ENCODE measurements around the gene OSMR.
A peak's percentile ranks its signal among the peaks of the same experiment; 100 is the strongest.

Gene OSMR

DNA sequence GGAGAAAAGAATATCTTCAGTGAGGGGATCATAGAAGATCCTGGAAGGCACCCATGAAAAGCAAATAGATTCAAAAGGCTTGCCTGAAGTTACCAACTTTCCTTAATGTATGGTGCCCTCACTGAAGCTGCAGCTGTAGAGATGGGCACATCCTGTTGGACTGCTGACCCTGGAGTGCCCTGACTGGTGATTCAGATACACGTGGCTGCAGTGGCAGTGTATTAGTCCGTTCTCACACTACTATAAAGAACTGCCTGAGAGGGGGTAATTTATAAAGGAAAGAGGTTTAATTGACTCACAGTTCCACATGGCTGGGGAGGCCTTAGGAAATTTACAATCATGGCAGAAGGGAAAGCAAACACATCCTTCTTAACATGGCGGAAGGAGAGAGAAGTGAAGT, 80.3 kb downstream of the OSMR start:
- peak; percentile 57 for DNase-seq (ENCODE audit: low spot score)

DNA sequence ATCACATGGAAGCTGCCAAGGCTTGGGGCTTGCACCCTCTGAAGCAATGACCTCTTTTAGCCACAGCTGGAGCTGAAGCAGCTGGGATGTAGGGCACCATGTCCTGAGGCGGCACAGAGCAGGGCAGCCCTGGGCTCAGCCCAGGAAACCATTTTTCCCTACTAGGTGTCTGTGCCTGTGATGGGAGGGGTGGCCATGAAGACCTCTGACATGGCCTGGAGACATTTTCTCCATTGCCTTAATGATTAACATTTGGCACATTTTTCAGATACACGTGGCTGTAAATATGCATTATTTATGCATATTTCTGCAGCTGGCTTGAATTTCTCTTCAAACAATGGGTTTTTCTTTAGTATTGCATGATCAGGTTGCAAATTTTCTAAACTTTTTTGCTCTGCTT, 81.7 kb downstream of the OSMR start:
- DNase-seq (ENCODE audit: low spot score): no peak

DNA sequence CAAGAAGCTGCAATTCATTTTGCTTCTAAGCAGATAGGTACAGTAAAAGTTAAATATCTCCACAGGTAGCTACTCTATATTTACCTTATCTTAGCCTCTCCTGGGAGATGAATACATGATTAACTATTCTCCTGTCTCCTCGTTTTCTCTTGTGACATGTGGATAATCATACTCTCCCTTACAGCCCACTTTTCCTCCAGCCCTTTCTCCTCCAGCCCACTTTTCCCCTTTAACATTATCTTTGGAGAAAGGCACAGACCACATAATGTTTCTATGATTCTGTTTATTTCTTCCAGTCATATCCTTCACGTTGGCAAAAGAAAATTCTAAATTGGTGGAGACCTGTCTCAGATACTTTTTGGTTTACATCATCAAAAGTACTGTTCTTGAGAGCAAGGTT, 84.0 kb downstream of the OSMR start:
- no peak for DNase-seq (ENCODE audit: low spot score)

DNA sequence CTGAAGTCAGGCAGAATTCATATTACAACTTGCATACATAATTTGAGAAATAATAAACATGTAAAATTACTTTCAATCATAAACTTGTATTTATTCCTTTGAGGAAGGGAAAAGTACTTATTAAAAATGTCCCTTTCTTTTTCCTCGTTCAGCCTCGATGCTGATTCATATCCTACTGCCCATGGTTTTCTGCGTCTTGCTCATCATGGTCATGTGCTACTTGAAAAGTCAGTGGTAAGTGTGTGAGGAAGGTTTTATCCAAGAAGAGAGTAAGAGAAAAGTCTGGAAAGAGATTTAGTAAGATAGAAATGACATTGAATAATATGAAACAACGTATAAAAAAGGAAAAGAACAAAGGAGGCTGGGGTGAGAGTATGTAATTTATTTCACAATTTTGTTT, 85.9 kb downstream of the OSMR start:
- peak; percentile 12 for DNase-seq (ENCODE audit: low spot score)

DNA sequence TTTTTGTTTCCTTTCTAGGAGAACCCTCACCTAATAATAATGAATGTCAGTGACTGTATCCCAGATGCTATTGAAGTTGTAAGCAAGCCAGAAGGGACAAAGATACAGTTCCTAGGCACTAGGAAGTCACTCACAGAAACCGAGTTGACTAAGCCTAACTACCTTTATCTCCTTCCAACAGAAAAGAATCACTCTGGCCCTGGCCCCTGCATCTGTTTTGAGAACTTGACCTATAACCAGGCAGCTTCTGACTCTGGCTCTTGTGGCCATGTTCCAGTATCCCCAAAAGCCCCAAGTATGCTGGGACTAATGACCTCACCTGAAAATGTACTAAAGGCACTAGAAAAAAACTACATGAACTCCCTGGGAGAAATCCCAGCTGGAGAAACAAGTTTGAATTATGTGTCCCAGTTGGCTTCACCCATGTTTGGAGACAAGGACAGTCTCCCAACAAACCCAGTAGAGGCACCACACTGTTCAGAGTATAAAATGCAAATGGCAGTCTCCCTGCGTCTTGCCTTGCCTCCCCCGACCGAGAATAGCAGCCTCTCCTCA, 87.1 kb downstream of the OSMR start:
- no peak for DNase-seq (ENCODE audit: low spot score)

DNA sequence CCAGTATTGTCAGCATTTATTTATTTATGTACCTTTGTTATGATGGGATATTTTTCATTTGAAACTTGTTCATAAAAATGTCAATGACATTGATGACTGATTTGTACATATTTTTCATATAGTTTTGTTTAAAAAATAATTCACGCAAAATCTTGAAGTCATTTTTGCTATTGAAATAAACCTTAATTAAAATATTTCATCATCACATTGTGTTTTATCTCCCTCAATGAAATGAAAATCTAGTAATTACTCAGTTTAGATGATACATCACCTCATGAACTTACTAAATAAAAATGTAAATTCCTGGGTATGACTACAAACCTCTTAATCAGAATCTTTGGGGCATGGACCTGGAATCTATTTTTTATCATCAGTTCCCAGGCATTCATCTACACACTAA, 89.6 kb downstream of the OSMR start:
- no peak for DNase-seq (ENCODE audit: low spot score)

DNA sequence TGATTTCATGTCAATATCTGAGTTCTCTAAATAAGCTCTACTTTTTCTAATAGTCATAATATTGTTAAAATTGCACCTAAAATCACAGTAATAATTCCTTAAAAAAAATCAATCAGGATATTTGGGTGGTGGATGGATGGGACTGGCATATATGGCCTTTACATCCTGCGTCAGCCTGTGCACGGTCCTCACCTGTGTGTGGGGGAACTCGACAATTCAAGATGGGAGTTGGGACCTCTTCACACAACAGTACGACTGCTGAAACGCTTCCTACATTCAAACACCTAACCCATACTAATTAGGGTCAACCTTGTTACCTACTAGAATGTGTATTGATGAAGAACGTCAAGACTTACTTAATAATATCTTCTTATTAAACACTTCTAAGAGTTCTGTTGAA, 90.5 kb downstream of the OSMR start:
- no peak for DNase-seq (ENCODE audit: low spot score)

DNA sequence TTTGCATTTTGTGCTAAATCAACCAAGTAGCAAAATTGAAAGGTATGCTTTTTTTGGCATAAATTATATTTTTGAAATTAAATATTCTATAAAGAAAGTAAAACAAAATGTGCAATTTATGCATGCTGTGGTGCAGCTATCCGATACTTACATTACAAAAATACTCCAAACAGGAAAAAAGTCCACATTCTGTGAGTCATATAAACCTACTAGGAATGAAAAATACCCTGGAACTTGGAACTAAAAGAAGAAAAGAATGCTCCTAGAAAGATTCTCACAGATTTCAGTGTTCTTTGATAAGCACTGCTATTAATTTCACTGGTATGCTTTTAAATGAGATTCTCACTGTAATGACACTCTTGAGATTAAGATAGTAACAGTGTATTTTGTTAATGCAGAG, 92.6 kb downstream of the OSMR start:
- DNase-seq (ENCODE audit: low spot score): no peak

DNA sequence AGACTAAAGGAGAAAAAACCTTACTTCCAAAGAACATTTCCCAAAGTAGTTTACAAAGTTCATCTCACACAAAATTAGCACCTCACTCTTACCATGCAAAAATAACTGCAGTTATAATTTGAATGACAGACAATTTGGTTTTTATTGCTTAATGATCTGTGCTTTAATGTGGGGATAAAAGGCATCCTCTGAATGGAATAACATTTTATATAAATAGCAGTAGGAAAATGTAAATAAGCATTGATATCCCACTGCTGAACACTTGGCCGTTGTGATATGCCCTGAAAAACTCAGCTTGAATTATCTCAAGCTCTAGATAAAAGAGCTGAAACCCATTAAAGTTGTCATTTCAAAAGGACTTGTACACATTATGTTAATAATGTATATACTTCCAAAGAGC, 93.2 kb downstream of the OSMR start:
- no peak for DNase-seq (ENCODE audit: low spot score)

DNA sequence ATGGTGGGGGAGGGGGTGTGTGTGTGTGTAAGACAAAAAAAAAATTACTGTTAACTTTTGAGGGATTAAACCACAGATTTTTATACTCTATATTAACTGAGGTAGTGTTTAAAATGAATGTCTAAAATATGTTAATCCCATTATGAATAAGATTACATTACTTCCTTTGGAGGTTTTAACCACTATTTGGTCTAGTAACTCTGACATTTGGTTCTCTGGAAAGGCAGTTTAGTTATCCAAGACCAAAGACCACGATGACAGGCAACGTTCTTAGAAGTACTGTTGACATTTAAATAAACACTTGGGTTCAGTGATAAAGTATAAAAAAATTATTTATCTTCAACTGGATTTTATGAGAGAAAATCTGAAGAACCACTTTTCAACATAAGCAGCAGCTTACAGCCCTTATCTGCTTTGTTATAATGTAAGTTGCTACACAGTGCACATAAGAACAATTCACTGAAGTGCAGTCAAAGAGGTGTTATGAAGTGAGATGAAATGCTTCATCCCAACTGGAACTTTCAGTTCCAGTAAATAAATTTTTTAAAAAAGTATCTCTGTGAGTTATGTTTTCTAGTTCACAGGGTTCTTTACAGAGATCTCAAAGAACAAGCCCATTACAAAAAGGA, 94.5 kb downstream of the OSMR start:
- DNase-seq (ENCODE audit: low spot score): peak; percentile 7

DNA sequence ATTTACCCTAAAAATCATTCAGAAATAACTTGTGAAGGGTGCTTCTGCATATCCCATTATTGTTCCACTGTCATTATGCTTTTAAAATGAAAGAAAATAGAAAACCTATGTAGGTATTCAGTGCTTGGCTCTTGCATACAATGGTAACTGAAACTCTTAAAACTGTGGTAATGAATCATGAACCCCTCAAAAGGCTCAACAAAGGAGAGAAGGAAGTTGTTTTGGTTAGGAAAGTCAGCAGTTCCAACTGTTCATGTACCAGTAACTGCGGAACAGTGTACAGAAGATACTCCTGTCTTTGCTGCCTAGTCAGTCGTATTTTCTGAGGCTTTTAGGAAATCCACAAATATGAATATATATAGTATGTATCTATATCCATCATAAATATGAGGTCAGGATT, 96.1 kb downstream of the OSMR start:
- DNase-seq (ENCODE audit: low spot score): no peak

DNA sequence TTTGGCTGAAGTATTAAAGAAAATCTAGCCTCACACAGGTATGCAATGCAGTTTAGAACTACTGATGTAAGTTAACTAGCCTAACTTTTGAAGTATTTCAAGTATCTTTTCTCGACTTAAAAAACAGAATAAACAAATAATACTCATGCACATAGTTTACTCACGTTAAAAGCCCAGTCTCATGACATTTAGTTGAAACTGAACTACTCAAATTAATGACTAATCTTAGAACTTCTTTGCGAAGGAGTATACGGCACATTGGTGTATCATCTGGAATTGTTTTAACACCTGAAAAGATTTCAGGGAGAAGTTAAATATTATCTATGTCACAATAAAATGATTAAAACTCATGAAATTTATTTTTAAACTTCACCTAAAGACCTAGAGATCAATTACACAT, 98.5 kb downstream of the OSMR start:
- no peak for DNase-seq (ENCODE audit: low spot score)

DNA sequence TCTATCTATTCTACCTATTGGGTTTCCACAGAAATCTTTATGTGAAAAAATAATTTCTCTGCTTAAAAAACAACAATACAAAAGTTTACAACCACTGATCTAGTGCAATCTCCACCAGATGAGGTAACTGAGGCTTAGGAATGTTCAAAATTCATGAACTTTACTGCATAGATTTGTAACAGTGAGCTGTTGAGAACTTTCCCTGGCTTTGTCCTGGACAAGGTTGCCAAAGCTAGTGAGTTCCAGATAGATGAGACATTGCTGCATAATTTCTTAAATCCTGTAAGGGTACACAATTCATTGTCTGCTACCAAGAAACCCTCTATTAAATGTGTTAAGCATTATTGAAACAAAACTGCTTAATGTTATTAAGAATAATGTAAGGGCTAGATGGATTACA, 102.7 kb downstream of the OSMR start:
- DNase-seq (ENCODE audit: low spot score): no peak

DNA sequence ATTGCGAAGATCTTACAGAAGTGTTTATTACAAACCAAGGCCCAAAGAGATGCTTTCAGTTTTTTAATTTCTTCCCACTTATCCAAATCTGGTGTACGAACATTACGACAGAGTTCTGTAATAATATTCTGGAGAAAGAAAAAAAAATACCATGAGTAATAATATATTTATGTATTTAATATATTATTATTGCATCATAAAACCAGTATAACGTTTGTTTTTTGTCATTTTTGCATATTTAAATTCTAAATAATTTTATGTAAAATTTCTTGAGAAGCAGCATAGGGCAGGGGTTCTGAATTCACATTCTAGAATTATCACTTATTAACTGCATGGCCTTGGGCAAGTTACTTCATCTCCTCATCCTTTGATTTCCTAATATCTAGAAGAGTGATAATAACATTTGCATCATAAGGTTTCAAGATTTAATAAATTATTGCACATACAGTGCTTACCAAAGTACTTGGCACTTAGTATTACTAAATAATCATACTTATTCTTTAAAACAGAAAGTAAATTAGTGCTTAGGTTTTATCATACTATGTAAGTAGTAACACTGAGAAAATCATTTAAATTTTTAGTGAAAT, 107.7 kb downstream of the OSMR start:
- DNase-seq (ENCODE audit: low spot score): no peak

DNA sequence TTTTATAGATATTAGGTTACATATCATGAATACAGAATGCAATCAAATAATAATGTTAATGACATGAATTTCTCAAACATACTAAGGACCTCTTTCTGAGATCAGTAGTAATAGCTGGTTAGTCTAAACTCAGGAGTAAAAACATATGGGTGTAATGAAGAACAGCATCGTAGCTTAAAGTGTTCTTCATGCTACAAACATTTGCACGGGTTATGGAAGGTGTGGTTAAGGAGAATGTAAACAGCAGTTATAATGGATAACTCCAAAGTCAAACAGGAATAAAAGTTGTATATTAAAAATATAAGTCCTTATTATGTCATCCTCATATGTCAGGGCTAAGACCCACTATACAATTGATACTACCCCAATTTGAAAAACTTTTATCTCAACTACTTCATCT, 115.9 kb downstream of the OSMR start:
- no peak for DNase-seq (ENCODE audit: low spot score)

DNA sequence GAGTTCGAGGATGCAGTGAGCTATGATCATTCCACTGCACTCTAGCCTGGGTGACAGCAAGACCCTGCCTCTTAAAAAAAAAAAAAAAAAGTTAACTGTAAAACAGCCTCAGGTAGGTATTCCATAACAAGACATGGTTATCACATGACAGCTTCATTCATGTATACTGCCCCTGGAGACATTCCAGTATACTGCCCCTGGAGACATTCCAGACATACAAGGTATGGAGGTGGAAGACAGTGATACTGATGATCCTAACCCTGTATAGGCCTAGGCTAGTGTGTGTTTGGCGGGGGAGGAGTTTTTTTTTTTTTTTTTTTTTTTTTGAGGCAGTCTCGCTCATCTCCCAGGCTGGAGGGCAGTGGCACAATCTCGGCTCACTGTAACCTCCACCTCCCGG, 122.9 kb downstream of the OSMR start:
- no peak for DNase-seq (ENCODE audit: low spot score)

DNA sequence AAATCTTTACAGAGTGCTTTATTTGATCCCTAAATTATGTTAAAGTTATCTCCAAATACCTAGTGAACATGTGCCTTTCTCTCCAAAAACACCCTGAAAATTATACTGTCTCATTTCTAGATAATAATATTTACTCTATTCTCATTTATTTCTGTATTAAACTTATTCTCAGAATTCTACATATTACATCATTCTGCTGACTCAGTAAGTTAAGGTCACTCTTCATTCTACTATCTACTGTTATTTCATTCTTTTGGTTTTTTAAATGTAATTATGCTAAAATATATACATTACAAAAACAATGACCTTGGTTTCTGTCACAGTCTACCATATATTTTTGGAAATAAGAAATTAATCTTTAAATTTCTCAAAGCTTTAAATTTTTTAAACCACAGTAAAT, 132.2 kb downstream of the OSMR start:
- DNase-seq (ENCODE audit: low spot score): no peak

DNA sequence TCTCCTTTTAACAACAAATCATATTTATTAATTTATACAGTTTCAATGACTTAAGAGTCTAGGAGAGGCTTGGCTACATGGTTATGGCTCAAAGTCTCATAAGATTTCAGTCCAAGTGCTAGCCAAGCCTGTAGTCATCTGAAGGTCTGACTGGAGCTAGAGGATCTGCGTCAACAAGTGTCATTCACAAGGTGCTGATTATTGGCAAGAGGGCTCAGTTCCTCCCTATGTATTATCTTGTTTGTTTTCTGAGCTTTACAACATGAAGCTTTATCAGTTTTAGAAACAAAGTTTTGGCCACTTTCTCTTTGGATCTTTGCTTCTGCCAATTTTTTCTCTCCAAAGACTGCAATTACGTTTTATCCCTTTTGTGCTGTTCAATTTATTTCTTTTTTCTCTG, 133.7 kb downstream of the OSMR start:
- no peak for DNase-seq (ENCODE audit: low spot score)

Data from kidney tubule cell (primary cell).